Neuronal stem cell (in vitro differentiated cells): ENCODE data around the gene TNFAIP8.
"Not testable (repeated sequence)": the region's sequence is repeated elsewhere in the genome, so short reads cannot be mapped to it uniquely, and the experiment has no call there.

ENCODE experiments used
- DNase-seq: peaks from one replicate; pipeline ENCODE4 v3.0.0-alpha.2; 2013; ENCODE audit warnings: low spot score
- H2AFZ ChIP-seq: one replicate; pipeline ENCODE4 v1.6.1; 2013; ENCODE audit warnings: mild to moderate bottlenecking, low read length, inconsistent platforms
- H2AK5ac ChIP-seq: 2 replicates; pipeline ENCODE4 v1.6.1; 2013; ENCODE audit warnings: low read depth, mild to moderate bottlenecking, inconsistent platforms, low read length, moderate library complexity, mixed read lengths
- H2BK120ac ChIP-seq: 2 replicates; pipeline ENCODE4 v1.6.1; 2013; ENCODE audit warnings: low read depth, mild to moderate bottlenecking, inconsistent platforms, low read length, moderate library complexity, mixed read lengths
- H2BK12ac ChIP-seq: one replicate; pipeline ENCODE4 v1.6.1; 2013; ENCODE audit warnings: low read length, inconsistent platforms
- H2BK15ac ChIP-seq: 2 replicates; pipeline ENCODE4 v1.6.1; 2013; ENCODE audit warnings: mild to moderate bottlenecking, low read length, inconsistent platforms, mixed read lengths
- H2BK5ac ChIP-seq: one replicate; pipeline ENCODE4 v1.6.1; 2013; ENCODE audit warnings: inconsistent platforms, mild to moderate bottlenecking, low read length, moderate library complexity
- H3K14ac ChIP-seq: one replicate; pipeline ENCODE4 v1.6.1; 2013; ENCODE audit warnings: low read length, inconsistent platforms
- H3K18ac ChIP-seq: 2 replicates; pipeline ENCODE4 v1.6.1; 2013; ENCODE audit warnings: low read length, inconsistent platforms
- H3K23ac ChIP-seq: 2 replicates; pipeline ENCODE4 v1.6.1; 2013; ENCODE audit warnings: low read depth, mild to moderate bottlenecking, mixed read lengths, low read length, inconsistent platforms; ENCODE audit not compliant: poor library complexity
- H3K27ac ChIP-seq: replicated peaks from 3 replicates; pipeline ENCODE4 v1.5.1; 2013; ENCODE audit warnings: low read length, inconsistent platforms
- H3K27me3 ChIP-seq, 3 experiments: 2 replicates each; pipeline ENCODE4 v1.6.1; 2013; ENCODE audit warnings: low read length in 3 of 3, mild to moderate bottlenecking in 2 of 3, inconsistent platforms in 1 of 3, low read depth in 1 of 3, mixed read lengths in 1 of 3, moderate library complexity in 1 of 3; ENCODE audit not compliant: control insufficient read depth in 3 of 3, insufficient read depth in 3 of 3
- H3K36me3 ChIP-seq, 2 donors: replicated peaks in 1 of 2; 2 replicates each; pipeline ENCODE4 v1.6.1; 2013; ENCODE audit warnings: low read length in 2 of 2; ENCODE audit not compliant: control insufficient read depth in 2 of 2, insufficient read depth in 2 of 2
- H3K4ac ChIP-seq: 2 replicates; pipeline ENCODE4 v1.6.1; 2013; ENCODE audit warnings: inconsistent platforms, mild to moderate bottlenecking, low read length, moderate library complexity
- H3K4me1 ChIP-seq, 2 donors: 1 replicate in 1 of 2; 2 replicates in 1 of 2; pipeline ENCODE4 v1.6.1; 2013; ENCODE audit warnings: low read length in 2 of 2, low read depth in 1 of 2; ENCODE audit not compliant: control insufficient read depth in 2 of 2, insufficient read depth in 1 of 2
- H3K4me2 ChIP-seq: one replicate; pipeline ENCODE4 v1.6.1; 2013; ENCODE audit warnings: mild to moderate bottlenecking, low read length, inconsistent platforms; ENCODE audit not compliant: insufficient read depth, poor library complexity, severe bottlenecking
- H3K4me3 ChIP-seq, 2 donors: 2 replicates each; pipeline ENCODE4 v1.5.1; 2013; ENCODE audit warnings: low read length in 2 of 2, mild to moderate bottlenecking in 2 of 2, inconsistent platforms in 1 of 2, moderate library complexity in 1 of 2
- H3K79me1 ChIP-seq: one replicate; pipeline ENCODE4 v1.6.1; 2013; ENCODE audit warnings: low read depth, mild to moderate bottlenecking, inconsistent platforms, low read length, moderate library complexity
- H3K9ac ChIP-seq: one replicate; pipeline ENCODE4 v1.6.1; 2013; ENCODE audit warnings: mild to moderate bottlenecking, low read depth, low read length, inconsistent platforms; ENCODE audit not compliant: poor library complexity
- H3K9me3 ChIP-seq, 2 donors: replicated peaks in 1 of 2; 2 replicates each; pipeline versions ENCODE3 to v1.6.1; 2013; ENCODE audit warnings: low read length in 2 of 2, mild to moderate bottlenecking in 2 of 2, inconsistent platforms in 1 of 2, low read depth in 1 of 2, mixed read lengths in 1 of 2, moderate library complexity in 1 of 2; ENCODE audit not compliant: control insufficient read depth in 2 of 2, insufficient read depth in 1 of 2
- H4K8ac ChIP-seq: one replicate; pipeline ENCODE4 v1.6.1; 2013; ENCODE audit warnings: low read depth, mild to moderate bottlenecking, inconsistent platforms, low read length, moderate library complexity
- H4K91ac ChIP-seq: one replicate; pipeline ENCODE4 v1.6.1; 2013; ENCODE audit warnings: low read length, low read depth, mild to moderate bottlenecking, inconsistent platforms; ENCODE audit not compliant: poor library complexity
- WGBS, 2 donors: extraction: QIAGEN DNeasy Blood & Tissue Kit; methylation state at CpG; one replicate each; pipeline ENCODE4 v1.1.7; 2013; ENCODE audit warnings: missing lambda C conversion rate in 2 of 2, mixed read lengths in 1 of 2; ENCODE audit not compliant: insufficient read length in 2 of 2, insufficient replicate concordance in 1 of 2; ENCODE audit errors: extremely low coverage in 2 of 2; 5-methylcytosine and 5-hydroxymethylcytosine counted together

TNFAIP8 gene

DNA sequence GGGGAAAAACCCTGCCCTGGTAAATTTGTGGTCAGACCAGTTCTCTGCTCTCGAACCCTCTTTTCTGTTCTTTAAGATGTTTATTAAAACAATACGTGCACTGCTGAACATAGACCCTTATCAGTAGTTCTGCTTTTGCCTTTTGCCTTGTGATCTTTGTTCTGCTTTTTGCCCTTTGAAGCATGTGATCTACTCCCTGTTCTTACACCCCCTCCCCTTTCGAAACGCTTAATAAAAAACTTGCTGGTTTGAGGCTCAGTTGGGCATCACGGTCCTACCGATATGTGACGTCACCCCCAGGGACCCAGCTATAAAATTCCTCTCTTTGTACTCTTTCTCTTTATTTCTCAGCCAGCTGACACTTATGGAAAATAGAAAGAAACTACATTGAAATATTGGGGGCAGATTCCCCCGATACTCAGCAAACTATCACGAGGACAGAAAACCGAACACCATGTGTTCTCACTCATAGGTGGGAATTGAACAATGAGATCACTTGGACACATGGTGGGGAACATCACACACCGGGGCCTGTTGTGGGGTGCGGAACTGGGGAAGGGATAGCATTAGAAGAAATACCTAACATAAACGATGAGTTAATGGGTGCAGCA, 58.4 kb downstream of the TNFAIP8 start:
- not testable (repeated sequence) for H4K91ac ChIP-seq, H3K23ac ChIP-seq, H3K9ac ChIP-seq, H3K18ac ChIP-seq, H2AFZ ChIP-seq, DNase-seq, H3K4me3 ChIP-seq, H3K9me3 ChIP-seq, H3K27me3 ChIP-seq, H3K27ac ChIP-seq, H2AK5ac ChIP-seq, H4K8ac ChIP-seq, H2BK5ac ChIP-seq, H2BK120ac ChIP-seq, H3K36me3 ChIP-seq, H2BK15ac ChIP-seq, H3K4me1 ChIP-seq, H3K4ac ChIP-seq, H3K79me1 ChIP-seq, H3K14ac ChIP-seq, H2BK12ac ChIP-seq, H3K4me2 ChIP-seq
- WGBS, 2 donors = no CpG with 5 or more reads among the region's 13 CpGs

DNA sequence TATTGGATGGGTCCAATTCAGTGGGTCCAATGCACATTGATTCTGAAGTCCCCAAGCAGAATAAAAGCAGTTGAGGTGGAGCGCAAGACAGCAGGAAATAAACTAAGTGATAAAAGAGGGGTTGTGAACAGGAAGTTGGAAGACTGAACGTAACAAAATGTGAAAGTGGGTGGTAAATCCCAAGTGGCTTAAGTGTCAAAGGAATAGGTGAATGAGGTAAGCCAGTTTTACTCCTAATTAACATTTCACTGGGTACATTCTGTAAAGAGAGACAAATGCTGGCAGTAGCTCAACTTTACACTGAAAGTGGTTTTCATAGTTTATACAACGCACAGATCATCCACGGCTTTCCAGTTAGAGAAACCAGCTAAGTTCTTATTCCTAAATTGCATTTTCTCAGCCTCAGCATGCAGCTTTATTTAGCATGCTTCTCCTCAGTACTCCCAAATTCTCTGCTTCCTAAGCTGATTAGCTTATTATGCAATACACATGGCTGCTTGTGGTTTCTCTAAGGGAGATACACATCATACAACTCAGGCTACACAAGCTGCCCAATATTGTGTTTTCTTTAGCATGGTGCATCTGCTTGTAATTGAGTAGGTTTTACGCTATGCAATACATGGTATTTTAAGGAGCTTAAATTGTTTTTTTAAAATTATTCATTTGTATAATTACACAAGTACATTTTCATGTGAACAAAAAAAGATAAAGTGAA, 62.2 kb downstream of the TNFAIP8 start:
- Histone ChIP-seq H3K27ac (no peak overlapping the region), H3K23ac (no peak overlapping the region), H2BK120ac (no peak overlapping the region), H2AK5ac (no peak overlapping the region), H2BK5ac (no peak overlapping the region), H4K91ac (no peak overlapping the region), H3K4me1 (no peaks in the 10 kb centered on the region), H2AFZ (no peak overlapping the region), H4K8ac (no peak overlapping the region), H3K79me1 (no peaks in the 10 kb centered on the region), H3K4me2 (no peak overlapping the region), H3K36me3 (no peaks in the 10 kb centered on the region), H2BK12ac (no peak overlapping the region), H3K4ac (no peak overlapping the region), H3K9ac (no peak overlapping the region), H3K14ac (no peak overlapping the region), H3K4me3 (no peak overlapping the region), H3K9me3 (no peaks in the 10 kb centered on the region), H3K27me3 (no peaks in the 10 kb centered on the region), H2BK15ac (no peak overlapping the region), H3K18ac (no peak overlapping the region)
- WGBS, 2 donors = no CpG with 5 or more reads among the region's 5 CpGs
- no peak for DNase-seq

DNA sequence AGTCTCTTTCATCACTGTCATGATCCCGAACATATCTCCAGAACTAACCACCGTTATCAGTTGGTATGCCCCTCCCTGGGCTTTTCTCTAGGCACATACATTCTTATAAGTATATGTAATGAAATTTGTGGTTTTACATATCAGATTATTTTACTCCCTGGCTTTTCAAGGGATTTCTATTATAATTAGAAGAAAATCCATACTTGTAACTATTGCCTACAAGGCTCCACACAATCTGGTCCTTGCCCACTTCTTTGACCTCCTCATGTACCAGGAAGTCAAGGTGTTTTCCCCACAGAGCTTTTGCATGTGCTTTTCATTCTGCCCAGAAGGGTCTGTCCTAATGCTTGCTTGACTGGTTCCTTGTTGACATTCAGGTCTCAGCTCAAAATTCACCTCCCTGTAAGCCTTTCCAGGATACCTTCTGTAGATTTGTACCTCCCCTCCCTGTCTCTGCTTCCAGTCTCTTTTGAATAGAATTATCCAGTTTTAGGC, 62.8 kb downstream of the TNFAIP8 start:
- no peaks in the 10 kb centered on the region for H3K27me3 ChIP-seq
- H2BK15ac ChIP-seq = no peak overlapping the region
- no peak overlapping the region for H3K4me3 ChIP-seq
- no peaks in the 10 kb centered on the region for H3K36me3 ChIP-seq
- no peak overlapping the region for H3K27ac ChIP-seq
- no peak overlapping the region for H2AFZ ChIP-seq
- no CpG with 5 or more reads among the region's 2 CpGs for WGBS, 2 donors
- H4K91ac ChIP-seq = no peak overlapping the region
- no peak overlapping the region for H3K18ac ChIP-seq
- H3K4me1 ChIP-seq = no peaks in the 10 kb centered on the region
- no peak overlapping the region for H2BK120ac ChIP-seq
- no peak overlapping the region for H2BK12ac ChIP-seq
- DNase-seq = no peak
- no peak overlapping the region for H4K8ac ChIP-seq
- H2BK5ac ChIP-seq = no peak overlapping the region
- H3K4me2 ChIP-seq = no peak overlapping the region
- H3K9me3 ChIP-seq = no peaks in the 10 kb centered on the region
- H3K9ac ChIP-seq = no peak overlapping the region
- H3K4ac ChIP-seq = no peak overlapping the region
- no peak overlapping the region for H3K14ac ChIP-seq
- no peak overlapping the region for H3K23ac ChIP-seq
- no peak overlapping the region for H2AK5ac ChIP-seq
- no peaks in the 10 kb centered on the region for H3K79me1 ChIP-seq

DNA sequence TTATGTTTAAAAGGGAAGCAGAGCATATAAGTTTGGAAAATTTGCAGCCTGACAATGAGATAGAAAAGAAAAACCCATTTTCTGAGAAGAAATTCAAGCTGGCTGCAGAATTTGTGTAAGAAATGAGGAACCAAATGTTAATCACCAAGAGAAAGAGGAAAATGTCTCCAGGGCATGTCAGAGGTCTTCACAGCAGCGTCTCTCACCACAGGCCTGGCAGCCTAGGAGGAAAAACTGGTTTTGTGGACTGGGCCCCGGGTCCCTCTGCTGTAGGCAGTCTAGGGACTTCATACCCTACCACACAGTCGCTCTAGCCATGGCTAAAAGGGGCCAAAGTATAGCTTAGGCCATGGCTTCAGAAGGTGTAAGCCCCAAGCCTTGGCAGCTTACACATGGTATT, 64.3 kb downstream of the TNFAIP8 start:
- no peaks in the 10 kb centered on the region for H3K79me1 ChIP-seq
- no peak for DNase-seq
- H3K23ac ChIP-seq = no peak overlapping the region

More for the DNA sequence above, 64.3 kb downstream of the TNFAIP8 start:
- Histone ChIP-seq H2BK5ac (no peak overlapping the region), H3K9me3 (no peaks in the 10 kb centered on the region), H4K91ac (no peak overlapping the region), H2BK12ac (no peak overlapping the region), H2BK15ac (no peak overlapping the region), H3K4me1 (no peaks in the 10 kb centered on the region), H3K4me3 (no peak overlapping the region), H3K4me2 (no peak overlapping the region), H2AK5ac (no peak overlapping the region), H3K36me3 (no peaks in the 10 kb centered on the region), H3K9ac (no peak overlapping the region), H3K18ac (no peak overlapping the region), H3K27ac (no peak overlapping the region), H2AFZ (no peak overlapping the region), H4K8ac (no peak overlapping the region), H3K14ac (no peak overlapping the region), H3K27me3 (peaks cover 0 to 6% (median 0%) of the 10 kb centered on the region in 3 experiments), H3K4ac (no peak overlapping the region), H2BK120ac (no peak overlapping the region)
- WGBS, 2 donors = no CpG with 5 or more reads among the region's 3 CpGs
